Measurements from ENCODE around the gene LSM5.
A peak's percentile ranks its signal among the peaks of the same experiment; 100 is the strongest.

Gene LSM5

GRCh38 chr7:32462977-32463376 is 27.2 kb downstream of the LSM5 start:
- Histone ChIP-seq H3K27ac (replicated peaks; ENCODE audit: low read length) (no peak overlapping the region), H2AFZ (ENCODE audit: low read length) (peak overlapping the region; percentile 1), H2BK5ac (ENCODE audit: low read length) (no peak overlapping the region), H3K27me3 (ENCODE audit: control insufficient read depth in 3 of 3, insufficient read depth in 3 of 3, low read depth in 1 of 3, low read length in 3 of 3) (no peaks in the 10 kb centered on the region), H4K91ac (ENCODE audit: low read depth, low read length, poor library complexity) (no peak overlapping the region), H3K14ac (ENCODE audit: low read length) (no peak overlapping the region), H3K79me1 (ENCODE audit: low read depth, low read length) (no peaks in the 10 kb centered on the region), H4K8ac (ENCODE audit: low read depth, low read length) (no peak overlapping the region), H3K9me3 (replicated peaks in 1 of 2; ENCODE audit: control insufficient read depth in 2 of 2, insufficient read depth in 1 of 2, low read depth in 1 of 2, low read length in 2 of 2) (no peaks in the 10 kb centered on the region), H2BK12ac (ENCODE audit: low read length) (no peak overlapping the region), H3K36me3 (replicated peaks in 1 of 2; ENCODE audit: control insufficient read depth in 2 of 2, insufficient read depth in 2 of 2, low read length in 2 of 2) (no peaks in the 10 kb centered on the region), H3K4me2 (ENCODE audit: insufficient read depth, low read length, poor library complexity, severe bottlenecking) (no peak overlapping the region), H3K9ac (ENCODE audit: low read depth, low read length, poor library complexity) (no peak overlapping the region), H2AK5ac (ENCODE audit: low read depth, low read length) (no peak overlapping the region), H3K18ac (ENCODE audit: low read length) (no peak overlapping the region), H3K23ac (ENCODE audit: low read depth, low read length, poor library complexity) (no peak overlapping the region), H3K4ac (ENCODE audit: low read length) (no peak overlapping the region), H3K4me1 (ENCODE audit: control insufficient read depth in 2 of 2, insufficient read depth in 1 of 2, low read depth in 1 of 2, low read length in 2 of 2) (peaks cover 1 to 3% of the 10 kb centered on the region in 2 donors), H2BK120ac (ENCODE audit: low read depth, low read length) (no peak overlapping the region), H3K4me3 (ENCODE audit: low read length in 2 of 2) (no peak overlapping the region), H2BK15ac (ENCODE audit: low read length) (no peak overlapping the region)
- no CpG with 5 or more reads among the region's 1 CpG for WGBS, 2 donors (ENCODE audit: extremely low coverage in 2 of 2, insufficient read length in 2 of 2, insufficient replicate concordance in 1 of 2)
- DNase-seq (ENCODE audit: low spot score) = no peak

- no peak overlapping the region for H3K9ac ChIP-seq (ENCODE audit: low read depth, low read length, poor library complexity)
- H2BK12ac ChIP-seq (ENCODE audit: low read length) = no peak overlapping the region
- no peak overlapping the region for H3K18ac ChIP-seq (ENCODE audit: low read length)
- H3K36me3 ChIP-seq (replicated peaks in 1 of 2; ENCODE audit: control insufficient read depth in 2 of 2, insufficient read depth in 2 of 2, low read length in 2 of 2) = no peaks in the 10 kb centered on the region
- no peak overlapping the region for H3K14ac ChIP-seq (ENCODE audit: low read length)
- H3K79me1 ChIP-seq (ENCODE audit: low read depth, low read length) = no peaks in the 10 kb centered on the region
- H2BK15ac ChIP-seq (ENCODE audit: low read length) = no peak overlapping the region
- H3K23ac ChIP-seq (ENCODE audit: low read depth, low read length, poor library complexity) = no peak overlapping the region
- no peaks in the 10 kb centered on the region for H3K9me3 ChIP-seq (replicated peaks in 1 of 2; ENCODE audit: control insufficient read depth in 2 of 2, insufficient read depth in 1 of 2, low read depth in 1 of 2, low read length in 2 of 2)
- H4K91ac ChIP-seq (ENCODE audit: low read depth, low read length, poor library complexity) = no peak overlapping the region
- H3K27ac ChIP-seq (replicated peaks; ENCODE audit: low read length) = no peak overlapping the region
- peaks cover 1 to 3% of the 10 kb centered on the region in 2 donors for H3K4me1 ChIP-seq (ENCODE audit: control insufficient read depth in 2 of 2, insufficient read depth in 1 of 2, low read depth in 1 of 2, low read length in 2 of 2)
- H2BK5ac ChIP-seq (ENCODE audit: low read length) = no peak overlapping the region
- H4K8ac ChIP-seq (ENCODE audit: low read depth, low read length) = peak overlapping the region; percentile 52
- no peak for DNase-seq (ENCODE audit: low spot score)
- no peak overlapping the region for H3K4ac ChIP-seq (ENCODE audit: low read length)
- no peak overlapping the region for H2AK5ac ChIP-seq (ENCODE audit: low read depth, low read length)
- no peak overlapping the region for H3K4me3 ChIP-seq (ENCODE audit: low read length in 2 of 2)
- H3K4me2 ChIP-seq (ENCODE audit: insufficient read depth, low read length, poor library complexity, severe bottlenecking) = no peak overlapping the region
- no peak overlapping the region for H2BK120ac ChIP-seq (ENCODE audit: low read depth, low read length)
- H3K27me3 ChIP-seq (ENCODE audit: control insufficient read depth in 3 of 3, insufficient read depth in 3 of 3, low read depth in 1 of 3, low read length in 3 of 3) = no peaks in the 10 kb centered on the region
- H2AFZ ChIP-seq (ENCODE audit: low read length) = no peak overlapping the region
Observed at GRCh38 chr7:32462451-32462850, 27.7 kb downstream of the LSM5 start.

- H3K4me1 ChIP-seq (ENCODE audit: control insufficient read depth in 2 of 2, insufficient read depth in 1 of 2, low read depth in 1 of 2, low read length in 2 of 2) = peaks cover 1 to 3% of the 10 kb centered on the region in 2 donors
- H4K91ac ChIP-seq (ENCODE audit: low read depth, low read length, poor library complexity) = no peak overlapping the region
- H3K23ac ChIP-seq (ENCODE audit: low read depth, low read length, poor library complexity) = no peak overlapping the region
- no peaks in the 10 kb centered on the region for H3K27me3 ChIP-seq (ENCODE audit: control insufficient read depth in 3 of 3, insufficient read depth in 3 of 3, low read depth in 1 of 3, low read length in 3 of 3)
- H3K9ac ChIP-seq (ENCODE audit: low read depth, low read length, poor library complexity) = no peak overlapping the region
- H3K4ac ChIP-seq (ENCODE audit: low read length) = no peak overlapping the region
- DNase-seq (ENCODE audit: low spot score) = no peak
- peaks cover 0 to 3% of the 10 kb centered on the region in 2 donors for H3K9me3 ChIP-seq (replicated peaks in 1 of 2; ENCODE audit: control insufficient read depth in 2 of 2, insufficient read depth in 1 of 2, low read depth in 1 of 2, low read length in 2 of 2)
- no peak overlapping the region for H3K18ac ChIP-seq (ENCODE audit: low read length)
- WGBS, 2 donors (ENCODE audit: extremely low coverage in 2 of 2, insufficient read length in 2 of 2, insufficient replicate concordance in 1 of 2) = no CpG with 5 or more reads among the region's 2 CpGs
- H2BK5ac ChIP-seq (ENCODE audit: low read length) = no peak overlapping the region
- H3K36me3 ChIP-seq (replicated peaks in 1 of 2; ENCODE audit: control insufficient read depth in 2 of 2, insufficient read depth in 2 of 2, low read length in 2 of 2) = no peaks in the 10 kb centered on the region
- H3K79me1 ChIP-seq (ENCODE audit: low read depth, low read length) = no peaks in the 10 kb centered on the region
- no peak overlapping the region for H2BK15ac ChIP-seq (ENCODE audit: low read length)
- H3K4me2 ChIP-seq (ENCODE audit: insufficient read depth, low read length, poor library complexity, severe bottlenecking) = no peak overlapping the region
- H3K4me3 ChIP-seq (ENCODE audit: low read length in 2 of 2) = no peak overlapping the region
- no peak overlapping the region for H4K8ac ChIP-seq (ENCODE audit: low read depth, low read length)
- no peak overlapping the region for H2BK12ac ChIP-seq (ENCODE audit: low read length)
- H2BK120ac ChIP-seq (ENCODE audit: low read depth, low read length) = no peak overlapping the region
- no peak overlapping the region for H2AK5ac ChIP-seq (ENCODE audit: low read depth, low read length)
- no peak overlapping the region for H3K14ac ChIP-seq (ENCODE audit: low read length)
- H2AFZ ChIP-seq (ENCODE audit: low read length) = no peak overlapping the region
- H3K27ac ChIP-seq (replicated peaks; ENCODE audit: low read length) = no peak overlapping the region
Observed at GRCh38 chr7:32461484-32461883, 28.7 kb downstream of the LSM5 start.

- no peak overlapping the region for H3K23ac ChIP-seq (ENCODE audit: low read depth, low read length, poor library complexity)
- H3K79me1 ChIP-seq (ENCODE audit: low read depth, low read length) = no peaks in the 10 kb centered on the region
- H3K9me3 ChIP-seq (replicated peaks in 1 of 2; ENCODE audit: control insufficient read depth in 2 of 2, insufficient read depth in 1 of 2, low read depth in 1 of 2, low read length in 2 of 2) = peaks cover 0 to 3% of the 10 kb centered on the region in 2 donors
- H3K27me3 ChIP-seq (ENCODE audit: control insufficient read depth in 3 of 3, insufficient read depth in 3 of 3, low read depth in 1 of 3, low read length in 3 of 3) = no peaks in the 10 kb centered on the region
- H3K14ac ChIP-seq (ENCODE audit: low read length) = no peak overlapping the region
- no peak overlapping the region for H4K8ac ChIP-seq (ENCODE audit: low read depth, low read length)
- H4K91ac ChIP-seq (ENCODE audit: low read depth, low read length, poor library complexity) = no peak overlapping the region
- no peaks in the 10 kb centered on the region for H3K36me3 ChIP-seq (replicated peaks in 1 of 2; ENCODE audit: control insufficient read depth in 2 of 2, insufficient read depth in 2 of 2, low read length in 2 of 2)
- H2AFZ ChIP-seq (ENCODE audit: low read length) = no peak overlapping the region
- H3K4me2 ChIP-seq (ENCODE audit: insufficient read depth, low read length, poor library complexity, severe bottlenecking) = no peak overlapping the region
- H2BK15ac ChIP-seq (ENCODE audit: low read length) = no peak overlapping the region
- WGBS, 2 donors (ENCODE audit: extremely low coverage in 2 of 2, insufficient read length in 2 of 2, insufficient replicate concordance in 1 of 2) = no CpG with 5 or more reads among the region's 2 CpGs
- H2BK12ac ChIP-seq (ENCODE audit: low read length) = no peak overlapping the region
- no peak overlapping the region for H3K9ac ChIP-seq (ENCODE audit: low read depth, low read length, poor library complexity)
- H3K18ac ChIP-seq (ENCODE audit: low read length) = no peak overlapping the region
- no peak overlapping the region for H3K4me3 ChIP-seq (ENCODE audit: low read length in 2 of 2)
- no peak overlapping the region for H2AK5ac ChIP-seq (ENCODE audit: low read depth, low read length)
- no peak overlapping the region for H2BK120ac ChIP-seq (ENCODE audit: low read depth, low read length)
- H3K27ac ChIP-seq (replicated peaks; ENCODE audit: low read length) = no peak overlapping the region
- no peak overlapping the region for H3K4ac ChIP-seq (ENCODE audit: low read length)
- peaks cover 1 to 3% of the 10 kb centered on the region in 2 donors for H3K4me1 ChIP-seq (ENCODE audit: control insufficient read depth in 2 of 2, insufficient read depth in 1 of 2, low read depth in 1 of 2, low read length in 2 of 2)
- DNase-seq (ENCODE audit: low spot score) = no peak
- H2BK5ac ChIP-seq (ENCODE audit: low read length) = no peak overlapping the region
Observed at GRCh38 chr7:32459788-32460187, 30.4 kb downstream of the LSM5 start.
